ENCODE results near the gene ADAM22. TPM values are rescaled to one million over a fixed set of nuclear protein-coding genes. Genes with fewer than 3 reads are reported as not detected.

Gene ADAM22
- total and polyA plus RNA-seq, 7 donors, result 0.09 to 7.0 (median 0.42) TPM

- H3K9me3 ChIP-seq, result no peaks in the 10 kb centered on the region
These were observed 266.2 kb downstream of the ADAM22 start for GRCh38 chr7:88200261-88200660.

GRCh38 chr7:88200789-88201188 lies 266.7 kb downstream of the ADAM22 start:
- WGBS, 3 donors, result 27 to 41% (median 38%) methylated on average over 4 of the region's 4 CpGs
- peaks cover 4 to 34% of the 10 kb centered on the region in 2 donors for H3K36me3 ChIP-seq (ENCODE audit: insufficient read depth in 1 of 2, low read depth in 1 of 2)

More at GRCh38 chr7:88200261-88200660, 266.2 kb downstream of the ADAM22 start:
- 48 to 67% (median 49%) methylated on average over 3 of the region's 3 CpGs for WGBS, 3 donors
- ATAC-seq (no peak), DNase-seq (no peak)
- TF ChIP-seq CTCF (IDR thresholded peaks at IDR 0.05), result no peak
- H3K27me3 ChIP-seq (ENCODE audit: insufficient read depth in 3 of 3, low read length in 2 of 3), result no peaks in the 10 kb centered on the region
- intact Hi-C loops (cut with DNase I), result no loop called here
- peaks cover 4 to 29% of the 10 kb centered on the region in 2 donors for H3K36me3 ChIP-seq (ENCODE audit: insufficient read depth in 1 of 2, low read depth in 1 of 2)
- no peaks in the 10 kb centered on the region for H3K4me1 ChIP-seq
- no peak overlapping the region for H3K27ac ChIP-seq
- H3K4me3 ChIP-seq, result no peak overlapping the region

GRCh38 chr7:88201305-88201704 lies 267.3 kb downstream of the ADAM22 start:
- no peaks in the 10 kb centered on the region for H3K9me3 ChIP-seq
- no peaks in the 10 kb centered on the region for H3K27me3 ChIP-seq (ENCODE audit: insufficient read depth in 3 of 3, low read length in 2 of 3)
- no peaks in the 10 kb centered on the region for H3K4me1 ChIP-seq
- no peak for TF ChIP-seq CTCF (IDR thresholded peaks at IDR 0.05)
- H3K4me3 ChIP-seq, result no peak overlapping the region
- H3K36me3 ChIP-seq (ENCODE audit: insufficient read depth in 1 of 2, low read depth in 1 of 2), result peaks cover 4 to 39% of the 10 kb centered on the region in 2 donors
- ATAC-seq, result no peak
- intact Hi-C loops (cut with DNase I), result no loop called here
- H3K27ac ChIP-seq, result no peak overlapping the region
- no peak for DNase-seq

More at GRCh38 chr7:88200789-88201188, 266.7 kb downstream of the ADAM22 start:
- no peak for DNase-seq
- ATAC-seq, result no peak
- no peaks in the 10 kb centered on the region for H3K27me3 ChIP-seq (ENCODE audit: insufficient read depth in 3 of 3, low read length in 2 of 3)
- no peak for TF ChIP-seq CTCF (IDR thresholded peaks at IDR 0.05)
- H3K4me3 ChIP-seq, result no peak overlapping the region
- H3K27ac ChIP-seq, result no peak overlapping the region
- no peaks in the 10 kb centered on the region for H3K9me3 ChIP-seq
- intact Hi-C loops (cut with DNase I), result no loop called here
- H3K4me1 ChIP-seq, result no peaks in the 10 kb centered on the region

GRCh38 chr7:88202278-88202677 lies 268.2 kb downstream of the ADAM22 start:
- 85 to 88% (median 88%) methylated on average over 5 of the region's 5 CpGs for WGBS, 3 donors
- DNase-seq, result no peak
- H3K4me3 ChIP-seq, result no peak overlapping the region
- no peaks in the 10 kb centered on the region for H3K4me1 ChIP-seq
- TF ChIP-seq CTCF (IDR thresholded peaks at IDR 0.05), result no peak
- no peak overlapping the region for H3K27ac ChIP-seq
- intact Hi-C loops (cut with DNase I), result no loop called here
- H3K9me3 ChIP-seq, result no peaks in the 10 kb centered on the region
- ATAC-seq, result no peak
- peaks cover 4 to 49% of the 10 kb centered on the region in 2 donors for H3K36me3 ChIP-seq (ENCODE audit: insufficient read depth in 1 of 2, low read depth in 1 of 2)
- H3K27me3 ChIP-seq (ENCODE audit: insufficient read depth in 3 of 3, low read length in 2 of 3), result no peaks in the 10 kb centered on the region

- Histone ChIP-seq H3K4me1 (no peaks in the 10 kb centered on the region), H3K36me3 (ENCODE audit: insufficient read depth in 1 of 2, low read depth in 1 of 2) (peaks cover 4 to 54% of the 10 kb centered on the region in 2 donors), H3K4me3 (no peak overlapping the region), H3K27ac (no peak overlapping the region), H3K9me3 (no peaks in the 10 kb centered on the region), H3K27me3 (ENCODE audit: insufficient read depth in 3 of 3, low read length in 2 of 3) (no peaks in the 10 kb centered on the region)
- no peak for ATAC-seq
- DNase-seq, result no peak
- 81 to 85% (median 81%) methylated on average over 3 of the region's 3 CpGs for WGBS, 3 donors
- TF ChIP-seq CTCF (IDR thresholded peaks at IDR 0.05), result no peak
- intact Hi-C loops (cut with DNase I), result no loop called here
These were observed 268.7 kb downstream of the ADAM22 start for GRCh38 chr7:88202799-88203198.

Measured in psoas muscle (tissue), 8 donors.